ENCODE data around the gene GALNT13. TPM values are rescaled to one million over a fixed set of nuclear protein-coding genes. Genes with fewer than 3 reads are reported as not detected.

GALNT13 gene
- total and polyA plus RNA-seq, 3 donors from 2014 or later, result 0.55 to 2.2 (median 0.92) TPM

- no peaks in the 10 kb centered on the region for H3K27me3 ChIP-seq
- no peak overlapping the region for H3K27ac ChIP-seq
- TF ChIP-seq CTCF (IDR thresholded peaks at IDR 0.05), result no peak
- no peak for TF ChIP-seq POLR2A (IDR thresholded peaks at IDR 0.05)
- WGBS, 2 donors, result 82 to 86% methylated on average over 4 of the region's 4 CpGs
- no peaks in the 10 kb centered on the region for H3K4me1 ChIP-seq
- no peaks in the 10 kb centered on the region for H3K36me3 ChIP-seq (ENCODE audit: low read depth, missing control alignments)
- DNase-seq, result no peak
- H3K9me3 ChIP-seq, result no peaks in the 10 kb centered on the region
- no peak overlapping the region for H3K4me3 ChIP-seq
- intact Hi-C loops (cut with DNase I; ENCODE audit: low total_unique reads), result no loop called here
Observed at GRCh38 chr2:154455166-154455565, 583.4 kb downstream of the GALNT13 start.

DNA sequence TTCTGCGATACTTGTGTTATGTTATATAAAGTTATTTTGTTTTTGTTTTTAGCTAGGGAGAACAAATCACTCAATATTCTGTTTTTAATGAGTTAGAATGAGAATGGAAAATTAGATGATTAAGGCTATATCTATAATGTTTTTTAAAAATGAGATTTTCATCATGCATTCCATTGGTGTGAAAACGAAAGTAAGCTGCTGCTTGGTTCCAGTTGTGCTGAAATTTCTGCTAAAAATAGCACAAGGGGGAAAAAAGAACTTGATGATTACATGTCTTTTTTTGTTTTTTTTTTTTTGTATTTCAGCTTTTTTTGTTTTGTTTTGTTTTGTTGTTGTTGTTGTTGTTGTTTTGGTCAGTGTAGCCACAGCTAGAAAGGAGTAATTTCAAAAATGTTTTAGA is 584.1 kb downstream of the GALNT13 start:
- Histone ChIP-seq H3K36me3 (ENCODE audit: low read depth, missing control alignments) (no peaks in the 10 kb centered on the region), H3K27me3 (no peaks in the 10 kb centered on the region), H3K27ac (no peak overlapping the region), H3K9me3 (no peaks in the 10 kb centered on the region), H3K4me3 (no peak overlapping the region), H3K4me1 (no peaks in the 10 kb centered on the region)
- 38 to 49% methylated on average over 2 of the region's 2 CpGs for WGBS, 2 donors
- intact Hi-C loops (cut with DNase I; ENCODE audit: low total_unique reads), result no loop called here
- TF ChIP-seq CTCF (IDR thresholded peaks at IDR 0.05) (no peak), POLR2A (IDR thresholded peaks at IDR 0.05) (no peak)
- no peak for DNase-seq

GRCh38 chr2:154457286-154457685 is 585.6 kb downstream of the GALNT13 start:
- H3K36me3 ChIP-seq (ENCODE audit: low read depth, missing control alignments), result no peaks in the 10 kb centered on the region
- no peak for DNase-seq
- intact Hi-C loops (cut with DNase I; ENCODE audit: low total_unique reads), result no loop called here
- H3K4me1 ChIP-seq, result no peaks in the 10 kb centered on the region
- H3K27me3 ChIP-seq, result no peaks in the 10 kb centered on the region
- no peak overlapping the region for H3K27ac ChIP-seq
- TF ChIP-seq POLR2A (IDR thresholded peaks at IDR 0.05), result no peak
- TF ChIP-seq CTCF (IDR thresholded peaks at IDR 0.05), result no peak
- WGBS, 2 donors, result 96% methylated on average over 2 of the region's 2 CpGs
- H3K4me3 ChIP-seq, result no peak overlapping the region
- no peaks in the 10 kb centered on the region for H3K9me3 ChIP-seq

- no peak for DNase-seq
- Histone ChIP-seq H3K4me3 (no peak overlapping the region), H3K9me3 (no peaks in the 10 kb centered on the region), H3K36me3 (ENCODE audit: low read depth, missing control alignments) (no peaks in the 10 kb centered on the region), H3K27ac (no peak overlapping the region), H3K4me1 (no peaks in the 10 kb centered on the region), H3K27me3 (no peaks in the 10 kb centered on the region)
- intact Hi-C loops (cut with DNase I; ENCODE audit: low total_unique reads), result no loop called here
- no peak for TF ChIP-seq CTCF (IDR thresholded peaks at IDR 0.05)
- no peak for TF ChIP-seq POLR2A (IDR thresholded peaks at IDR 0.05)
Observed at GRCh38 chr2:154459286-154459685, 587.6 kb downstream of the GALNT13 start.

DNA sequence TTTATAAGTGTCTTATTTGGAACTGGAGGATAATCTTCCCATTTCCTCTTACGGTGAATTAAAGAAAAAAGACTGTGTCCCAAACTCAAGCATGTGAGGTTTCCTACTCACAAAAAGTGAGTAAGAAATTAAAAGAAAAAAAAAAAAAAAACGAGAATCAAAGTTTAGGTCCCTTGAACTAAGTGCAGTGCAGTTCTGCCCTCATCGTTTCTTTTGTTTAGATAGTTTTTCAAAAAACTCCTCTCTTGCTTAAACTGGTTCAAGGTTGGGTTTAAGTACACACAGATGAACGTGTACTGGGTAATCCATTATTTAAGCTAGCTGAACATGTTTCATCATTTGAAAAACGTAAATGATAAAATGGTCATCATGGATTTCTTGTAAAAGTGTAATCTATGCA is 590.9 kb downstream of the GALNT13 start:
- WGBS, 2 donors, result 55 to 71% methylated on average over 5 of the region's 5 CpGs
- intact Hi-C loops (cut with DNase I; ENCODE audit: low total_unique reads), result no loop called here
- no peaks in the 10 kb centered on the region for H3K9me3 ChIP-seq
- H3K27ac ChIP-seq, result no peak overlapping the region
- no peaks in the 10 kb centered on the region for H3K4me1 ChIP-seq
- no peak for DNase-seq
- H3K27me3 ChIP-seq, result no peaks in the 10 kb centered on the region
- H3K4me3 ChIP-seq, result no peak overlapping the region
- no peak for TF ChIP-seq CTCF (IDR thresholded peaks at IDR 0.05)
- TF ChIP-seq POLR2A (IDR thresholded peaks at IDR 0.05), result no peak
- H3K36me3 ChIP-seq (ENCODE audit: low read depth, missing control alignments), result no peaks in the 10 kb centered on the region

All from testis (tissue), 3 donors.